ENCODE measurements around the gene CDRT4. TPM values are rescaled to one million over a fixed set of nuclear protein-coding genes. Genes with fewer than 3 reads are reported as not detected.

The CDRT4 gene
- total and polyA plus RNA-seq, 2 experiments from 2014 or later, result 6.5 to 13.0 TPM

GRCh38 chr17:15502369-15503112 lies 35.1 kb upstream of the CDRT4 start:
- Histone ChIP-seq H3K79me2 (replicated peaks; ENCODE audit: insufficient read depth) (no peaks in the 10 kb centered on the region), H3K27me3 (ENCODE audit: insufficient read depth) (no peaks in the 10 kb centered on the region), H4K20me1 (replicated peaks; ENCODE audit: insufficient read depth) (no peaks in the 10 kb centered on the region; the same call in 1 of the 2 replicates), H3K27ac (ENCODE audit: low read depth) (peak overlapping the region; percentile 80), H3K36me3 (ENCODE audit: insufficient read depth) (no peaks in the 10 kb centered on the region), H3F3A (replicated peaks; ENCODE audit: low read depth) (no peaks in the 10 kb centered on the region), H2AFZ (peak overlapping the region; percentile 87), H3K4me2 (peak overlapping the region; percentile 72), H3K9me2 (ENCODE audit: insufficient read depth) (no peaks in the 10 kb centered on the region), H3K4me3 (peak overlapping the region; percentile 25), H3K4me1 (ENCODE audit: insufficient read depth) (peaks cover 8% of the 10 kb centered on the region; the same call in 1 of the 2 replicates)
- Mint-ChIP-seq H3K36me3 (ENCODE audit: low read depth) (peaks cover 42% of the 10 kb centered on the region), H3K9me3 (peaks cover 2% of the 10 kb centered on the region; the same call in 2 of the 3 replicates), H3K27me3 (ENCODE audit: insufficient read depth, low read depth, poor library complexity) (peaks cover 5% of the 10 kb centered on the region), H3K27ac (peak overlapping the region; percentile 66; the same call in 1 of the 2 replicates), H3K4me3 (peak overlapping the region; percentile 44; the same call in 2 of the 3 replicates), H3K4me1 (peaks cover 16% of the 10 kb centered on the region)
- DNase-seq (ENCODE audit: low spot score) (peak; percentile 97), ATAC-seq (peak; percentile 96)
- TF ChIP-seq CREB1 (CRISPR knock-in tag; IDR thresholded peaks at IDR 0.05; ENCODE audit: low read depth) (no peak), ZNF114 (CRISPR knock-in tag; IDR thresholded peaks at IDR 0.05) (no peak), CTCF (conservative IDR thresholded peaks at IDR 0.05; ENCODE audit: low read depth in 2 of 2) (peak; percentile 86 to 94), POLR2AphosphoS5 (IDR thresholded peaks at IDR 0.05; ENCODE audit: low read depth) (peak; percentile 23; the same call in 1 of the 2 replicates), STAT1 (IDR thresholded peaks at IDR 0.05; ENCODE audit: unreplicated experiment) (no peak)

- H3K27ac ChIP-seq (ENCODE audit: low read depth), result no peak overlapping the region
- Mint-ChIP-seq H3K27ac (no peak overlapping the region), H3K36me3 (ENCODE audit: low read depth) (peaks cover 42% of the 10 kb centered on the region), H3K27me3 (ENCODE audit: insufficient read depth, low read depth, poor library complexity) (peaks cover 5% of the 10 kb centered on the region), H3K9me3 (peaks cover 2% of the 10 kb centered on the region; the same call in 2 of the 3 replicates), H3K4me1 (peaks cover 16% of the 10 kb centered on the region), H3K4me3 (no peak overlapping the region)
- H3K79me2 ChIP-seq (replicated peaks; ENCODE audit: insufficient read depth), result no peaks in the 10 kb centered on the region
- no peak for ATAC-seq
- H3K36me3 ChIP-seq (ENCODE audit: insufficient read depth), result no peaks in the 10 kb centered on the region
- H2AFZ ChIP-seq, result no peak overlapping the region
- H3K4me1 ChIP-seq (ENCODE audit: insufficient read depth), result peaks cover 8% of the 10 kb centered on the region; the same call in 1 of the 2 replicates
- H3K27me3 ChIP-seq (ENCODE audit: insufficient read depth), result no peaks in the 10 kb centered on the region
- H3F3A ChIP-seq (replicated peaks; ENCODE audit: low read depth), result no peaks in the 10 kb centered on the region
- no peaks in the 10 kb centered on the region; the same call in 1 of the 2 replicates for H4K20me1 ChIP-seq (replicated peaks; ENCODE audit: insufficient read depth)
- H3K9me2 ChIP-seq (ENCODE audit: insufficient read depth), result no peaks in the 10 kb centered on the region
- H3K4me2 ChIP-seq, result 0 out of 2 replicates have a peak overlapping the region, but pooled peaks have one; percentile 56
- DNase-seq (ENCODE audit: low spot score), result no peak
- H3K4me3 ChIP-seq, result no peak overlapping the region
- no peak for TF ChIP-seq ETS1 (IDR thresholded peaks at IDR 0.05)
- no peak for TF ChIP-seq STAT1 (IDR thresholded peaks at IDR 0.05; ENCODE audit: unreplicated experiment)
- no peak for TF ChIP-seq EZH2 (IDR thresholded peaks at IDR 0.05; ENCODE audit: low read depth, unreplicated experiment)
- TF ChIP-seq EZH2phosphoT487 (IDR thresholded peaks at IDR 0.05; ENCODE audit: unreplicated experiment), result no peak
- no peak for TF ChIP-seq REST (IDR thresholded peaks at IDR 0.05; ENCODE audit: unreplicated experiment)
- TF ChIP-seq ZNF331 (CRISPR knock-in tag; IDR thresholded peaks at IDR 0.05; ENCODE audit: low read depth), result no peak
- no peak for TF ChIP-seq NANOG (IDR thresholded peaks at IDR 0.05; ENCODE audit: borderline replicate concordance)
- TF ChIP-seq POLR2AphosphoS5 (IDR thresholded peaks at IDR 0.05; ENCODE audit: low read depth), result no peak
- TF ChIP-seq ZNF114 (CRISPR knock-in tag; IDR thresholded peaks at IDR 0.05), result no peak
- TF ChIP-seq JUNB (IDR thresholded peaks at IDR 0.05; ENCODE audit: unreplicated experiment), result no peak
- TF ChIP-seq CREB1 (CRISPR knock-in tag; IDR thresholded peaks at IDR 0.05; ENCODE audit: low read depth), result no peak
- no peak for TF ChIP-seq CTCF (conservative IDR thresholded peaks at IDR 0.05; ENCODE audit: low read depth in 2 of 2)
These were observed 34.4 kb upstream of the CDRT4 start for GRCh38 chr17:15501793-15502192.

Data from GM23338 (cell line).